PC-3 (cell line): ENCODE results near the gene NR3C1. TPM values are rescaled to one million over a fixed set of nuclear protein-coding genes. Genes with fewer than 3 reads are reported as not detected.
A peak's percentile ranks its signal among the peaks of the same experiment; 100 is the strongest.

ENCODE experiments used
- ATAC-seq: fragments of 200-7000 bp; cut with Tn5 transposase; 2 replicates; pipeline ENCODE4 v1.9.1; 2020; ENCODE audit warnings: mild to moderate bottlenecking, moderate library complexity
- BruUV-seq: library from RNA; stranded (reverse); fragments of 400-500 nt; replicated peaks from 2 replicates; lab custom pipeline; 2021; lab: Mats Ljungman, UMichigan
- CTCF ChIA-PET: fragments of 300-600 bp; sonication (Branson Sonifier 250); formaldehyde crosslinking; loops from one replicate; lab custom pipeline; 2022; ENCODE audit warnings: antibody characterized with exemption; lab: Charles Lee
- POLR2A ChIA-PET: fragments of 300-600 bp; sonication (Branson Sonifier 250); formaldehyde crosslinking; loops from one replicate; lab custom pipeline; 2022; ENCODE audit warnings: antibody characterized with exemption; ENCODE audit not compliant: unreplicated experiment; lab: Charles Lee
- DNase-seq: peaks from one replicate; pipeline ENCODE4 v3.0.0-alpha.2; 2015
- H2AFZ ChIP-seq: fragments of 300-600 bp; sonication (generic); 2 replicates; pipeline ENCODE4 v1.6.0; 2016; ENCODE audit warnings: antibody characterized with exemption, low read length
- H3F3A ChIP-seq: fragments of 300-600 bp; sonication (generic); one replicate; pipeline ENCODE4 v1.6.0; 2017; ENCODE audit warnings: antibody characterized with exemption, low read length, control low read depth, mild to moderate bottlenecking; ENCODE audit not compliant: unreplicated experiment
- H3K27ac ChIP-seq: fragments of 300-600 bp; sonication (generic); 2 replicates; pipeline ENCODE4 v1.5.1; 2016; ENCODE audit warnings: mild to moderate bottlenecking, low read length
- H3K27me3 ChIP-seq: fragments of 300-600 bp; sonication (generic); 2 replicates; pipeline ENCODE4 v1.6.1; 2016; ENCODE audit warnings: low read length, mixed read lengths
- H3K36me3 ChIP-seq: fragments of 300-600 bp; sonication (generic); 2 replicates; pipeline ENCODE4 v1.6.1; 2016; ENCODE audit warnings: low read depth, mixed run types, low read length, mixed read lengths
- H3K4me1 ChIP-seq: fragments of 300-600 bp; sonication (generic); 2 replicates; pipeline ENCODE4 v1.5.1; 2016; ENCODE audit warnings: low read length; ENCODE audit not compliant: insufficient read depth
- H3K4me2 ChIP-seq: fragments of 300-600 bp; sonication (generic); 2 replicates; pipeline ENCODE4 v1.6.0; 2016; ENCODE audit warnings: low read length
- H3K4me3 ChIP-seq: fragments of 300-600 bp; sonication (generic); 2 replicates; pipeline ENCODE4 v1.5.1; 2016; ENCODE audit warnings: mild to moderate bottlenecking, low read length, mixed read lengths
- H3K79me2 ChIP-seq: fragments of 300-600 bp; sonication (generic); 2 replicates; pipeline ENCODE4 v1.6.1; 2017; ENCODE audit warnings: low read length, mixed read lengths
- H3K9ac ChIP-seq: fragments of 300-600 bp; sonication (generic); 2 replicates; pipeline ENCODE4 v1.6.0; 2016; ENCODE audit warnings: mild to moderate bottlenecking, low read length
- H3K9me2 ChIP-seq: fragments of 300-600 bp; sonication (generic); replicated peaks from 2 replicates; pipeline ENCODE4 v1.6.1; 2016; ENCODE audit warnings: mixed run types, low read length, mixed read lengths
- H3K9me3 ChIP-seq: fragments of 300-600 bp; sonication (generic); 2 replicates; pipeline ENCODE4 v1.6.1; 2016; ENCODE audit warnings: low read length, mixed read lengths
- H4K20me1 ChIP-seq: fragments of 300-600 bp; sonication (generic); 2 replicates; pipeline ENCODE4 v1.6.1; 2016; ENCODE audit warnings: low read length, mixed read lengths
- CTCF ChIP-seq: fragments of 300-600 bp; sonication (generic); conservative IDR thresholded peaks from 2 replicates; pipeline ENCODE4 v1.5.1; 2017; ENCODE audit warnings: antibody characterized with exemption, low read depth, mild to moderate bottlenecking, low read length
- EZH2 ChIP-seq: fragments of 300-600 bp; sonication (generic); IDR thresholded peaks from one replicate; pipeline ENCODE4 v1.6.1; 2017; ENCODE audit warnings: antibody characterized with exemption, mild to moderate bottlenecking, low read length; ENCODE audit not compliant: unreplicated experiment
- EZH2phosphoT487 ChIP-seq: fragments of 300-600 bp; sonication (generic); IDR thresholded peaks from 2 replicates; pipeline ENCODE4 v1.6.1; 2018; ENCODE audit warnings: mild to moderate bottlenecking, antibody characterized with exemption, low read length, borderline replicate concordance
- intact Hi-C: fragments of 100-400 bp; cut with micrococcal nuclease; formaldehyde crosslinking; loops from 2 replicates; pipeline ENCODE4 v1.9.0; 2023
- total RNA-seq: library from RNA; depleted of rRNA; stranded (reverse); fragments of >200 nt; gene quantifications from 2 replicates; pipeline ENCODE4 v1.2.3, GENCODE V29; 2014

Gene NR3C1
- total RNA-seq, 1 experiment from 2014 or later: 13.0 TPM

- intact Hi-C loops: no loop called here
- H3K9ac ChIP-seq: no peak overlapping the region
- no peaks in the 10 kb centered on the region for H3K9me3 ChIP-seq
- no peak for TF ChIP-seq EZH2
- TF ChIP-seq EZH2phosphoT487: no peak
- no peak for TF ChIP-seq CTCF
- H2AFZ ChIP-seq: no peak overlapping the region
- ATAC-seq (no peak), DNase-seq (no peak)
- peaks cover 7% of the 10 kb centered on the region; the same call in 1 of the 2 replicates for H3K4me1 ChIP-seq
- ChIA-PET POLR2A (no interaction called here), CTCF (no interaction called here)
- H3K4me2 ChIP-seq: no peak overlapping the region
- H3K27ac ChIP-seq: no peak overlapping the region
- H3K36me3 ChIP-seq: no peaks in the 10 kb centered on the region
- BruUV-seq: no TSS peak
- no peak overlapping the region for H3K4me3 ChIP-seq
- no peaks in the 10 kb centered on the region for H3K9me2 ChIP-seq
- H3F3A ChIP-seq: no peaks in the 10 kb centered on the region
- H4K20me1 ChIP-seq: peaks cover 4% of the 10 kb centered on the region; the same call in 1 of the 2 replicates
- no peaks in the 10 kb centered on the region for H3K27me3 ChIP-seq
- H3K79me2 ChIP-seq: peaks cover 60% of the 10 kb centered on the region
These were observed 46.5 kb downstream of the NR3C1 start for GRCh38 chr5:143356855-143357583.

GRCh38 chr5:143355710-143356109 lies 47.8 kb downstream of the NR3C1 start:
- Histone ChIP-seq H3K79me2 (peaks cover 52% of the 10 kb centered on the region), H3K9me3 (no peaks in the 10 kb centered on the region), H3K4me2 (peak overlapping the region; percentile 30; the same call in 1 of the 2 replicates), H3K27me3 (no peaks in the 10 kb centered on the region), H3K4me1 (peaks cover 12% of the 10 kb centered on the region), H3F3A (no peaks in the 10 kb centered on the region), H3K27ac (no peak overlapping the region), H3K4me3 (no peak overlapping the region), H2AFZ (no peak overlapping the region), H3K36me3 (no peaks in the 10 kb centered on the region), H3K9ac (no peak overlapping the region), H4K20me1 (no peaks in the 10 kb centered on the region), H3K9me2 (no peaks in the 10 kb centered on the region)
- intact Hi-C loops: no loop called here
- ChIA-PET POLR2A (no interaction called here), CTCF (no interaction called here)
- TF ChIP-seq EZH2 (no peak), CTCF (no peak), EZH2phosphoT487 (no peak)
- DNase-seq (peak; percentile 87), ATAC-seq (peak; percentile 97)
- BruUV-seq: no TSS peak

GRCh38 chr5:143354025-143354424 lies 49.5 kb downstream of the NR3C1 start:
- Histone ChIP-seq H3K9ac (no peak overlapping the region), H3K79me2 (peaks cover 56% of the 10 kb centered on the region), H3K27ac (no peak overlapping the region), H3F3A (no peaks in the 10 kb centered on the region), H3K36me3 (no peaks in the 10 kb centered on the region), H3K9me2 (no peaks in the 10 kb centered on the region), H3K4me2 (no peak overlapping the region), H4K20me1 (no peaks in the 10 kb centered on the region), H2AFZ (no peak overlapping the region), H3K27me3 (no peaks in the 10 kb centered on the region), H3K4me1 (peaks cover 27% of the 10 kb centered on the region), H3K9me3 (no peaks in the 10 kb centered on the region), H3K4me3 (no peak overlapping the region)
- no TSS peak for BruUV-seq
- CTCF ChIA-PET: no interaction called here
- DNase-seq: no peak
- POLR2A ChIA-PET: no interaction called here
- TF ChIP-seq CTCF (no peak), EZH2 (no peak), EZH2phosphoT487 (no peak)
- ATAC-seq: no peak
- intact Hi-C loops: loop anchor here (5.0 kb wide), 1 partner anchor 42 kb away; no protein-coding TSS in a partner anchor
